22Rv1 (cell line): ENCODE results near the gene SOX1.

Experiments
- ZFX ChIP-seq: fragments of 450-650 bp; IDR thresholded peaks from 2 replicates; pipeline ENCODE4 v1.6.1; 2017; ENCODE audit warnings: antibody characterized with exemption, borderline replicate concordance
- TF ChIP-seq, protein P1 (sequence below): fragments of 450-650 bp; IDR thresholded peaks from 2 replicates; pipeline ENCODE4 v1.5.1; 2017; ENCODE audit warnings: mild to moderate bottlenecking

DNA sequence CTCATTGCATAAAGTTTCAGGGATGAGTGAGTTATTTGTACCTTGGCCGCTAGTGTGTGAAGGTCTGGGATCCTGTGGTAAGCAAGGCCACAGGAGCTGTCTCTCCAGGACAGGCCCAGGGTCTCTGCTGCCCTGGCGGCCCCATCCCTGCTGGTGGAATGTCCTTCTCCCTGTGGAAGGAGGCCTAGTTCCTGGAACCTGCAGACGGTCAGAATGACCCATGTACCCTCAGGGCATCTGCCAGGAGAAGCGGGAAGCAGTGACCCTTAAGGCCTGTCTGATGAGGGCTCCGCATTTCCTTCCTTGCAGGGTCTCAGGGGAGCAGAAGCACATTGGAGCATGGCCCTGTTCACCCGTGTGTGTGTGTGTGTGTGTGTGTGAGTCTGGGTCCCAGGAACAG, 32.1 kb upstream of the SOX1 start:
- TF ChIP-seq, protein P1, sequence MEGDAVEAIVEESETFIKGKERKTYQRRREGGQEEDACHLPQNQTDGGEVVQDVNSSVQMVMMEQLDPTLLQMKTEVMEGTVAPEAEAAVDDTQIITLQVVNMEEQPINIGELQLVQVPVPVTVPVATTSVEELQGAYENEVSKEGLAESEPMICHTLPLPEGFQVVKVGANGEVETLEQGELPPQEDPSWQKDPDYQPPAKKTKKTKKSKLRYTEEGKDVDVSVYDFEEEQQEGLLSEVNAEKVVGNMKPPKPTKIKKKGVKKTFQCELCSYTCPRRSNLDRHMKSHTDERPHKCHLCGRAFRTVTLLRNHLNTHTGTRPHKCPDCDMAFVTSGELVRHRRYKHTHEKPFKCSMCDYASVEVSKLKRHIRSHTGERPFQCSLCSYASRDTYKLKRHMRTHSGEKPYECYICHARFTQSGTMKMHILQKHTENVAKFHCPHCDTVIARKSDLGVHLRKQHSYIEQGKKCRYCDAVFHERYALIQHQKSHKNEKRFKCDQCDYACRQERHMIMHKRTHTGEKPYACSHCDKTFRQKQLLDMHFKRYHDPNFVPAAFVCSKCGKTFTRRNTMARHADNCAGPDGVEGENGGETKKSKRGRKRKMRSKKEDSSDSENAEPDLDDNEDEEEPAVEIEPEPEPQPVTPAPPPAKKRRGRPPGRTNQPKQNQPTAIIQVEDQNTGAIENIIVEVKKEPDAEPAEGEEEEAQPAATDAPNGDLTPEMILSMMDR: no peak
- no peak for TF ChIP-seq ZFX
